Esophagus (tissue), 2 donors: ENCODE measurements around the gene PSMC3IP. TPM values are rescaled to one million over a fixed set of nuclear protein-coding genes. Genes with fewer than 3 reads are reported as not detected.

ENCODE experiments used
- H3K27ac ChIP-seq, 2 donors: one replicate each; pipeline ENCODE4 v1.5.1; 2013; ENCODE audit warnings: low read depth in 2 of 2, mild to moderate bottlenecking in 2 of 2, inconsistent platforms in 1 of 2, low read length in 1 of 2, moderate library complexity in 1 of 2
- H3K27me3 ChIP-seq, 2 donors: one replicate each; pipeline ENCODE4 v1.6.1; 2013; ENCODE audit warnings: low read length in 2 of 2, control low read depth in 1 of 2, mild to moderate bottlenecking in 1 of 2; ENCODE audit not compliant: insufficient read depth in 2 of 2, control insufficient read depth in 1 of 2
- H3K36me3 ChIP-seq, 2 donors: one replicate each; pipeline ENCODE4 v1.6.1; 2013; ENCODE audit warnings: low read length in 1 of 2; ENCODE audit not compliant: control insufficient read depth in 2 of 2, insufficient read depth in 2 of 2
- H3K4me1 ChIP-seq, 2 donors: one replicate each; pipeline ENCODE4 v1.6.1; 2013; ENCODE audit warnings: low read length in 1 of 2; ENCODE audit not compliant: control insufficient read depth in 2 of 2, insufficient read depth in 2 of 2
- H3K4me3 ChIP-seq, 2 donors: one replicate each; pipeline ENCODE4 v1.5.1; 2013; ENCODE audit warnings: low read length in 2 of 2, mild to moderate bottlenecking in 2 of 2, low read depth in 1 of 2, moderate library complexity in 1 of 2
- H3K9me3 ChIP-seq, 2 donors: one replicate each; pipeline ENCODE4 v1.6.1; 2013; ENCODE audit warnings: mild to moderate bottlenecking in 2 of 2, low read depth in 1 of 2, low read length in 1 of 2, moderate library complexity in 1 of 2; ENCODE audit not compliant: control insufficient read depth in 2 of 2, insufficient read depth in 1 of 2
- WGBS, 2 donors: extraction: QIAGEN DNeasy Blood & Tissue Kit; methylation state at CpG; one replicate each; pipeline ENCODE4 v1.1.7; 2013; 5-methylcytosine and 5-hydroxymethylcytosine counted together
- polyA plus RNA-seq, 2 donors: library from polyadenylated mRNA; stranded (reverse); fragments of 200-250 nt; gene quantifications; one replicate each; pipeline ENCODE4 v1.2.3, GENCODE V29; 2013
- donor health status: healthy with polysubstance abuse.
- donor health status: Bipolar disorder and iron deficiency.

Gene PSMC3IP
- polyA plus RNA-seq, 2 donors, result 6.4 to 7.2 TPM

- Histone ChIP-seq H3K27ac (peak overlapping the region; percentile 92 to 96), H3K27me3 (no peaks in the 10 kb centered on the region), H3K9me3 (no peaks in the 10 kb centered on the region), H3K4me3 (peak overlapping the region; percentile 75 to 86), H3K36me3 (peaks cover 0 to 17% of the 10 kb centered on the region in 2 donors), H3K4me1 (peaks cover 2 to 22% of the 10 kb centered on the region in 2 donors)
- WGBS, 2 donors, result 39 to 44% methylated on average over 26 of the region's 26 CpGs
Measured at GRCh38 chr17:42535155-42536047, 42.1 kb downstream of the PSMC3IP start.

DNA sequence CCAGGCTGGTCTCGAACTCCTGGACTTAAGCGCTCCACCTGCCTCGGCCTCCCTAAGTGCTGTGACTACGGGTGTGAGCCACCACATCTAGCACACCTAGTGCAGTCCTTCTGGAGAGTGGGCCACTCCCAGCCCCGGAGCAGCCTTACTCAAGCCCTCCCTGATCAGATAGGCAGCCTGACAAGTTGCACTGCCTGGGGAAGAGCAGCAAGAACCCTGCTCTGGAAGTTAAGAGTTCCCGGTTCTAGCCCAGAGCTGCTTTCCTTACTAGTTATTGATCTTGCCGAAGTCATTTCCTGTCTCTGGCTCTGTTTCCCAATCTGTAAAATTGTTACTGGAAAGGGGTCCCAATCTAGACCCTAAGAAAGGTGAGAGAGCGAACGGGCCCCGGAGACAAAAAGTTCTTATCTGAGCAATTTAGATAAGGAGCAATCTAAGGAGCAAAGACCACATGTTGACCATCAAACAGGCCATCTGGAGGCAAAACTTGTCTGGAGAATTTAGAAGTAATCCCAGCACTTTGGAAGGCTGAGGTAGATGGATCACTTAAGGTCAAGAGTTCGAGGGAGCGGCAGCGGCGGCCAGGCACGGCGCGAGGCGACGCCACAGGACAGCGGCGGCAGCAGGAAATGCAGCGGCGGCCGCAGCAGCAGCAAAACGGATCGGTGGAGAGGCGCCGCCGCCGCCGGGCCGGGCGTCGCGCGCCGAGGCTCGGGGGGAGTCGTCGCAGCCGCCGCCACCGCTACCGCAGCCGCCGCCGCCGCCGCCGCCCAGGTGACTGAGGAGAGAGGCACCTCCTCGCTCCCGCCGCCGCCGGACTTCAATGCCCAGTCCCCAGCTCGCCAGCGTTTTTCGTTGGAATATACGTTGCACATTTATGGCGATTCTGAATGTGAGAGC, 45.8 kb downstream of the PSMC3IP start:
- 11 to 12% methylated on average over 58 to 60 of the region's 60 CpGs for WGBS, 2 donors
- Histone ChIP-seq H3K27ac (peak overlapping the region; percentile 89 to 92), H3K27me3 (no peaks in the 10 kb centered on the region), H3K4me3 (peak overlapping the region; percentile 57 to 58), H3K4me1 (peaks cover 0 to 19% of the 10 kb centered on the region in 2 donors), H3K36me3 (no peaks in the 10 kb centered on the region), H3K9me3 (no peaks in the 10 kb centered on the region)

DNA sequence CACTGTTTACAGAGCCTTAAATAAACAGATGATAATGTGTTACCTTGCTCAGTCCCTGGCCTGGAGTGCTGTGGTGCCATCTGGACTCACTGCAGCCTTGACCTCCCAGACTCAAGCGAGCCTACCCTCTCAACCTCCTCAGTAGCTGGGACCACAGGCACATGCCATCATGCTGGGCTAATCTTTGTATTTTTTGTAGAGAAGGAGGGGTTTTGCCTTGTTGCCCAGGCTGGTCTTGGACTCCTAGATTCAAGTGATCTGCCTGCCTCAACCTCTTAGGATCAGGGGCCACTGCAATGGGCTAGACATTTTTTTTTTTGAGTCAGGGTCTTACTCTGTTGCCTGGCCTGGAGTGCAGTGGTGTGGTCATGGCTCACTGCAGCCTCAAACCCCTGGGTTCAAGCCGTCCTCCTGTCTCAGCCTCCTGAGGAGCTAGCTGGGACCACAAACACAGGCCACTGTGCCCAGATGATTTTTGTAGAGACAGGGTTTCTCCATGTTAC, 46.5 kb downstream of the PSMC3IP start:
- no peaks in the 10 kb centered on the region for H3K36me3 ChIP-seq
- no peaks in the 10 kb centered on the region for H3K9me3 ChIP-seq
- peaks cover 0 to 19% of the 10 kb centered on the region in 2 donors for H3K4me1 ChIP-seq
- no peaks in the 10 kb centered on the region for H3K27me3 ChIP-seq
- WGBS, 2 donors, result 85 to 96% methylated on average over 2 of the region's 2 CpGs
- H3K4me3 ChIP-seq, result no peak overlapping the region
- H3K27ac ChIP-seq, result peak overlapping the region; percentile 68 to 89

DNA sequence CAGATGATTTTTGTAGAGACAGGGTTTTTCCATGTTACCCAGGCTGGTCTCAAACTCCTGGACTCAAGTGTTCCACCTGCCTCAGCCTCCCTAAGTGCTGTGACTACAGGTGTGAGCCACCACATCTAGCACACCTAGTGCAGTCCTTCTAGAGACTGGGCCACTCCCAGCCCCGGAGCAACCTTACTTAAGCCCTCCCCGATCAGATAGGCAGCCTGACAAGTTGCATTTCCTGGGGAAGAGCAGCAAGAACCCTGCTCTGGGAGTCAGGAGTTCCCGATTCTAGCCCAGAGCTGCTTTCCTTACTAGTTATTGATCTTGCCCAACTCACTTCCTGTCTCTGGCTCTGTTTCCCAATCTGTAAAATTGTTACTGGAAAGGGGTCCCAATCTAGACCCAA, 48.5 kb downstream of the PSMC3IP start:
- Histone ChIP-seq H3K27ac (no peak overlapping the region), H3K9me3 (no peaks in the 10 kb centered on the region), H3K4me1 (peaks cover 0 to 16% of the 10 kb centered on the region in 2 donors), H3K4me3 (no peak overlapping the region), H3K36me3 (no peaks in the 10 kb centered on the region), H3K27me3 (no peaks in the 10 kb centered on the region)
- WGBS, 2 donors, result 46 to 52% methylated on average over 3 of the region's 3 CpGs

- H3K27ac ChIP-seq, result no peak overlapping the region
- H3K27me3 ChIP-seq, result no peaks in the 10 kb centered on the region
- H3K4me3 ChIP-seq, result no peak overlapping the region
- 87 to 90% methylated on average over 6 of the region's 6 CpGs for WGBS, 2 donors
- H3K36me3 ChIP-seq, result peaks cover 0 to 1% of the 10 kb centered on the region in 2 donors
- H3K4me1 ChIP-seq, result peaks cover 0 to 16% of the 10 kb centered on the region in 2 donors
- H3K9me3 ChIP-seq, result no peaks in the 10 kb centered on the region
Measured at GRCh38 chr17:42527932-42528331, 49.6 kb downstream of the PSMC3IP start.

DNA sequence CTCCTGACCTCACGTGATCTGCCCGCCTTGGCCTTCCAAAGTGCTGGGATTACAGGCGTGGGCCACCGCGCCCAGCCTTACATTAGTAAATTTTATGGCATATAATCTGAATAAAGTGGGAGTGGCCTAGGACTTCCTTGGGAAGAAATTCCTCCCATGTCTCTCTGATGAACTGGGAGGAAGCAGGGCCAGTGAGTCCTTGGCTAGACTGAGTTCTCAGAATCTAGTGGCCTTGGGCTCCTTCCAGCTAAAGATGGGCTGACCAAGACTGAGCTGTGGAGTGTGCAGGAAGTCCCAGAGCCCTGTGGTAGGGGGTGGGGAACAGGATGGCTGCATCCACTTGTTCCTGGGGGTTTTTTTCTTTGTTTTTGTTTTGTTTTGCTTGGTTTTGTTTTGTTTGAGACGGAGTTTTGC, 51.5 kb downstream of the PSMC3IP start:
- 64 to 69% methylated on average over 6 of the region's 6 CpGs for WGBS, 2 donors
- H3K4me3 ChIP-seq, result no peak overlapping the region
- peaks cover 0 to 10% of the 10 kb centered on the region in 2 donors for H3K36me3 ChIP-seq
- H3K9me3 ChIP-seq, result no peaks in the 10 kb centered on the region
- no peaks in the 10 kb centered on the region for H3K27me3 ChIP-seq
- H3K27ac ChIP-seq, result no peak overlapping the region
- H3K4me1 ChIP-seq, result peaks cover 0 to 17% of the 10 kb centered on the region in 2 donors

GRCh38 chr17:42525221-42525620, 52.3 kb downstream of the PSMC3IP start:
- peaks cover 0 to 10% of the 10 kb centered on the region in 2 donors for H3K36me3 ChIP-seq
- no peaks in the 10 kb centered on the region for H3K9me3 ChIP-seq
- peaks cover 0 to 12% of the 10 kb centered on the region in 2 donors for H3K4me1 ChIP-seq
- no peak overlapping the region for H3K27ac ChIP-seq
- H3K27me3 ChIP-seq, result no peaks in the 10 kb centered on the region
- H3K4me3 ChIP-seq, result no peak overlapping the region
- WGBS, 2 donors, result 49 to 67% methylated on average over 2 of the region's 2 CpGs

GRCh38 chr17:42522798-42523278, 54.7 kb downstream of the PSMC3IP start:
- Histone ChIP-seq H3K9me3 (no peaks in the 10 kb centered on the region), H3K27me3 (no peaks in the 10 kb centered on the region), H3K27ac (peak overlapping the region; percentile 87 to 88), H3K4me1 (peaks cover 4 to 29% of the 10 kb centered on the region in 2 donors), H3K36me3 (peaks cover 0 to 10% of the 10 kb centered on the region in 2 donors), H3K4me3 (no peak overlapping the region)
- WGBS, 2 donors, result 87 to 91% methylated on average over 8 of the region's 8 CpGs
